ENCODE measurements around the gene THEM5.
"Not testable (repeated sequence)": the region's sequence is repeated elsewhere in the genome, so short reads cannot be mapped to it uniquely, and the experiment has no call there.

The THEM5 gene

GRCh38 chr1:151858030-151858746 lies 4.7 kb upstream of the THEM5 start:
- in situ Hi-C loops (cut with HindIII; ENCODE audit: low sequenced_read_pairs): no loop called here
- no peak for TF ChIP-seq CTCF (IDR thresholded peaks at IDR 0.05; ENCODE audit: low read depth, low read length)
- DNase-seq (ENCODE audit: low read depth, low spot score): no peak
- no peak overlapping the region for H3K4me3 ChIP-seq (ENCODE audit: low read depth, low read length)

GRCh38 chr1:151855933-151856332 lies 2.4 kb upstream of the THEM5 start:
- no peak for DNase-seq (ENCODE audit: low read depth, low spot score)
- H3K4me3 ChIP-seq (ENCODE audit: low read depth, low read length): no peak overlapping the region
- in situ Hi-C loops (cut with HindIII; ENCODE audit: low sequenced_read_pairs): no loop called here
- no peak for TF ChIP-seq CTCF (IDR thresholded peaks at IDR 0.05; ENCODE audit: low read depth, low read length)

- in situ Hi-C loops (cut with HindIII; ENCODE audit: low sequenced_read_pairs); H3K4me3 ChIP-seq (ENCODE audit: low read depth, low read length); DNase-seq (ENCODE audit: low read depth, low spot score): not testable (repeated sequence)
Observed at GRCh38 chr1:151855516-151855915, 2.0 kb upstream of the THEM5 start.

GRCh38 chr1:151854658-151855057 lies 1.1 kb upstream of the THEM5 start:
- H3K4me3 ChIP-seq (ENCODE audit: low read depth, low read length): no peak overlapping the region
- TF ChIP-seq CTCF (IDR thresholded peaks at IDR 0.05; ENCODE audit: low read depth, low read length): no peak
- DNase-seq (ENCODE audit: low read depth, low spot score): no peak
- in situ Hi-C loops (cut with HindIII; ENCODE audit: low sequenced_read_pairs): no loop called here

- no peak for TF ChIP-seq CTCF (IDR thresholded peaks at IDR 0.05; ENCODE audit: low read depth, low read length)
- no peak overlapping the region for H3K4me3 ChIP-seq (ENCODE audit: low read depth, low read length)
- in situ Hi-C loops (cut with HindIII; ENCODE audit: low sequenced_read_pairs): no loop called here
- DNase-seq (ENCODE audit: low read depth, low spot score): no peak
Observed at GRCh38 chr1:151852733-151853132, 779 bp downstream of the THEM5 start.

GRCh38 chr1:151851886-151852285 lies 1.6 kb downstream of the THEM5 start:
- in situ Hi-C loops (cut with HindIII; ENCODE audit: low sequenced_read_pairs): no loop called here
- DNase-seq (ENCODE audit: low read depth, low spot score): no peak
- no peak overlapping the region for H3K4me3 ChIP-seq (ENCODE audit: low read depth, low read length)
- TF ChIP-seq CTCF (IDR thresholded peaks at IDR 0.05; ENCODE audit: low read depth, low read length): no peak

GRCh38 chr1:151849871-151850270 lies 3.6 kb downstream of the THEM5 start:
- no peak for DNase-seq (ENCODE audit: low read depth, low spot score)
- in situ Hi-C loops (cut with HindIII; ENCODE audit: low sequenced_read_pairs): no loop called here
- no peak overlapping the region for H3K4me3 ChIP-seq (ENCODE audit: low read depth, low read length)
- TF ChIP-seq CTCF (IDR thresholded peaks at IDR 0.05; ENCODE audit: low read depth, low read length): no peak
